ENCODE results near the gene ZFAND3. TPM values are rescaled to one million over a fixed set of nuclear protein-coding genes. Genes with fewer than 3 reads are reported as not detected.

ZFAND3 gene
- polyA plus RNA-seq, 1 donor from 2014 or later, result 19.7 TPM

DNA sequence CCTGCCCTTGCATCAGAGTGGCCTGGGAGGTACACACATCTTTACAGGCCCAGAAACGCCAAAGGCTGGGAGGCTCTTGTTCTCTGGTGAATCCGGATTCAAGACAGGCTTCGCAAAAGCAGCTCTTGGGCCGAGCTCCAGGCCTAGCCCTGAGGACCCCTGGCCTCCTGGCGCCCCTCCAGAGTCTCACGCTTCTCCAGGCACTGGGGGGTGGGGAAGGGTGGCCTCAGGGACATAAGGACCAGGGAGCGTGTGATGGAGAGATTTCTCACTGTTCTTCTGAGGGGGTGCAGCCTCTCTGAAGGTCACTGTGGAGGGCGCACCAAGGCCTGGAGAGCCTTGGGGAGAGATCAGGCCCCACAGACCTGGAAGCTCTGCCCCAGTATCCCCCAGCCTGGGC is 349.2 kb downstream of the ZFAND3 start:
- TF ChIP-seq, protein P1, sequence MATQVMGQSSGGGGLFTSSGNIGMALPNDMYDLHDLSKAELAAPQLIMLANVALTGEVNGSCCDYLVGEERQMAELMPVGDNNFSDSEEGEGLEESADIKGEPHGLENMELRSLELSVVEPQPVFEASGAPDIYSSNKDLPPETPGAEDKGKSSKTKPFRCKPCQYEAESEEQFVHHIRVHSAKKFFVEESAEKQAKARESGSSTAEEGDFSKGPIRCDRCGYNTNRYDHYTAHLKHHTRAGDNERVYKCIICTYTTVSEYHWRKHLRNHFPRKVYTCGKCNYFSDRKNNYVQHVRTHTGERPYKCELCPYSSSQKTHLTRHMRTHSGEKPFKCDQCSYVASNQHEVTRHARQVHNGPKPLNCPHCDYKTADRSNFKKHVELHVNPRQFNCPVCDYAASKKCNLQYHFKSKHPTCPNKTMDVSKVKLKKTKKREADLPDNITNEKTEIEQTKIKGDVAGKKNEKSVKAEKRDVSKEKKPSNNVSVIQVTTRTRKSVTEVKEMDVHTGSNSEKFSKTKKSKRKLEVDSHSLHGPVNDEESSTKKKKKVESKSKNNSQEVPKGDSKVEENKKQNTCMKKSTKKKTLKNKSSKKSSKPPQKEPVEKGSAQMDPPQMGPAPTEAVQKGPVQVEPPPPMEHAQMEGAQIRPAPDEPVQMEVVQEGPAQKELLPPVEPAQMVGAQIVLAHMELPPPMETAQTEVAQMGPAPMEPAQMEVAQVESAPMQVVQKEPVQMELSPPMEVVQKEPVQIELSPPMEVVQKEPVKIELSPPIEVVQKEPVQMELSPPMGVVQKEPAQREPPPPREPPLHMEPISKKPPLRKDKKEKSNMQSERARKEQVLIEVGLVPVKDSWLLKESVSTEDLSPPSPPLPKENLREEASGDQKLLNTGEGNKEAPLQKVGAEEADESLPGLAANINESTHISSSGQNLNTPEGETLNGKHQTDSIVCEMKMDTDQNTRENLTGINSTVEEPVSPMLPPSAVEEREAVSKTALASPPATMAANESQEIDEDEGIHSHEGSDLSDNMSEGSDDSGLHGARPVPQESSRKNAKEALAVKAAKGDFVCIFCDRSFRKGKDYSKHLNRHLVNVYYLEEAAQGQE (IDR thresholded peaks at IDR 0.05; ENCODE audit: borderline replicate concordance), result no peak
- TF ChIP-seq SMC3 (conservative IDR thresholded peaks at IDR 0.05; ENCODE audit: poor library complexity) (no peak), RAD21 (conservative IDR thresholded peaks at IDR 0.05) (no peak)
- H3K4me3 ChIP-seq (ENCODE audit: low read length), result no peak overlapping the region
- H3K9me2 ChIP-seq (ENCODE audit: insufficient read depth, low read length), result no peaks in the 10 kb centered on the region
- no peaks in the 10 kb centered on the region for H3K9me3 ChIP-seq (ENCODE audit: low read length)
- no peak overlapping the region for H3K27ac ChIP-seq (ENCODE audit: low read length)
- H2AFZ ChIP-seq (ENCODE audit: low read depth, low read length), result no peak overlapping the region
- no peak overlapping the region for H3K9ac ChIP-seq (ENCODE audit: low read length)
- H3K79me2 ChIP-seq (replicated peaks; ENCODE audit: insufficient read depth, low read length), result no peaks in the 10 kb centered on the region
- no peaks in the 10 kb centered on the region for H3F3A ChIP-seq (ENCODE audit: insufficient read depth, low read length, poor library complexity, severe bottlenecking)
- no peak overlapping the region for H3K4me2 ChIP-seq (ENCODE audit: low read length)
- no peaks in the 10 kb centered on the region for H4K20me1 ChIP-seq (ENCODE audit: insufficient read depth)
- no peaks in the 10 kb centered on the region for H3K36me3 ChIP-seq (ENCODE audit: insufficient read depth, low read length)
- no peaks in the 10 kb centered on the region for H3K27me3 ChIP-seq (ENCODE audit: insufficient read depth, low read depth, low read length)

DNA sequence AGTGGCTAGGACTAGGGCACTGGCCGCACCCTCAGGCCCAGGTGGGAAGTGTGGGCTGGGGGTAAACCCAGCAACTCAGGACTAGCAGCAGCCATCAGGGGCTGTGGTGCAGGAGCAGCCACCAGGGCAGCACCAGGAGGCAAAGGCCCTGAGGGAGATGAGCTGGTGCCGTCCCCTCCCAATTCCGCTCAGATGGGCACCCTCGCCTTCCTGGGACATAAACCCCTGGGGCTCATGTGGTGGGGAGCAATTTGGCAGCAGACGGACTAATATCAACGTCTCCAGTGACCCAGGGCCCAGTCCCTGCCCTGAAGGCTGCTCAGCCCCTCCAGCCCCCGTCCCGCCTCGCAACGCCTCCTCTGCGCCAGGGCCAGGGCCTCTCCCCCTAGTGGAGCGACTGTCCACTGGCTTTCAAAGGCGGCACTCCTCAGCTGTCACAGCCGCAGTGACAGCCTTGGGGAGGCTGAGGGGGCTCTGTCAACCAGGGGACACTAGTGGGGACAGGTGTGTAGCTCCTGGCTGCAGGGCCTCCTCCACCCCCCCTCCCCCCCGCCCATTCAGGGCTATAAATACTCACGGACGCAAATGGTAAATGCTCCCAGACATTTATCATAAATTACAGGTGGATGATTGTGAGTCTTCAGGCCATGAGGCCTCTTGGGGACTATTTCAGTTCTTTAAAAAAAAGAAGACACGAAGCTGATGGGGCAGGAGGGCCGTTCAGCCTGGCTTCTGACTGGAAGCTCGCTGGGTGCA is 349.9 kb downstream of the ZFAND3 start:
- no peaks in the 10 kb centered on the region for H3K79me2 ChIP-seq (replicated peaks; ENCODE audit: insufficient read depth, low read length)
- no peaks in the 10 kb centered on the region for H3K27me3 ChIP-seq (ENCODE audit: insufficient read depth, low read depth, low read length)
- no peak overlapping the region for H3K4me3 ChIP-seq (ENCODE audit: low read length)
- no peaks in the 10 kb centered on the region for H3K36me3 ChIP-seq (ENCODE audit: insufficient read depth, low read length)
- no peaks in the 10 kb centered on the region for H3K9me3 ChIP-seq (ENCODE audit: low read length)
- no peaks in the 10 kb centered on the region for H3F3A ChIP-seq (ENCODE audit: insufficient read depth, low read length, poor library complexity, severe bottlenecking)
- no peak overlapping the region for H3K9ac ChIP-seq (ENCODE audit: low read length)
- no peak overlapping the region for H2AFZ ChIP-seq (ENCODE audit: low read depth, low read length)
- H4K20me1 ChIP-seq (ENCODE audit: insufficient read depth), result no peaks in the 10 kb centered on the region
- no peak for TF ChIP-seq EZH2 (IDR thresholded peaks at IDR 0.05; ENCODE audit: borderline replicate concordance, insufficient read depth, low read length, poor library complexity, severe bottlenecking)
- H3K27ac ChIP-seq (ENCODE audit: low read length), result no peak overlapping the region
- no peaks in the 10 kb centered on the region for H3K9me2 ChIP-seq (ENCODE audit: insufficient read depth, low read length)
- H3K4me2 ChIP-seq (ENCODE audit: low read length), result no peak overlapping the region

DNA sequence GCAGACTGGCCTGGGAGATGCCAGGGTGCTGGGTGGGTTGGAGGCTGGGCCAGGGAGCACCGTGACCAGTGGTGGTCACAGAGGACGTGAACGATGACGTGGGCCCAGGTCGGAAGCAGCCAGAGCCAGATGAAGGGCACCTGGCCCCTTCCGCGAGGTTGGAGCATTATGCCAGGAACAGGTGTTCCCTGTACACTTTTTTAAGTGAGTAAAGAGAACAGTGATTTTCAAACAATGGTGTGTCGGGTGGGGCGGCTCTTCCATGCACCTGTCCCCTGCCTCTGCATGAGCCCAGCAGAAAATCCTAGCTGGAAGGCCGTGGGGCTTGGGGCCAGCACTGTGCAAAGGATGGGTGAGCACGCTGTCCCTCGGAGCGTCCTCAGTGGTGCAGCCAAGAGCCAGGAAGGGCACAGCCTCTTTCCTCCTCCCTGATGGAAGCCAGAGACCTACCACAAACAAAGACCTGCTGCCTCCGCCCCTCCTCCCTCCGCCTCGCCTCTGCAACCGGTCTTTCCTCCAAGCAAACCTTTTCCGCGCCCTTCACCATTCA is 350.5 kb downstream of the ZFAND3 start:
- no peak overlapping the region for H2AFZ ChIP-seq (ENCODE audit: low read depth, low read length)
- H3K9ac ChIP-seq (ENCODE audit: low read length), result no peak overlapping the region
- H3K27me3 ChIP-seq (ENCODE audit: insufficient read depth, low read depth, low read length), result no peaks in the 10 kb centered on the region
- TF ChIP-seq SMC3 (conservative IDR thresholded peaks at IDR 0.05; ENCODE audit: poor library complexity), result no peak
- no peak for TF ChIP-seq TAF1 (IDR thresholded peaks at IDR 0.05; ENCODE audit: low read depth)
- TF ChIP-seq MXI1 (conservative IDR thresholded peaks at IDR 0.05; ENCODE audit: poor library complexity, severe bottlenecking), result no peak
- no peak for TF ChIP-seq RAD21 (conservative IDR thresholded peaks at IDR 0.05)
- TF ChIP-seq EP300 (conservative IDR thresholded peaks at IDR 0.05; ENCODE audit: poor library complexity, severe bottlenecking), result no peak
- TF ChIP-seq, protein P1 (IDR thresholded peaks at IDR 0.05; ENCODE audit: borderline replicate concordance), result no peak
- TF ChIP-seq, protein P2, sequence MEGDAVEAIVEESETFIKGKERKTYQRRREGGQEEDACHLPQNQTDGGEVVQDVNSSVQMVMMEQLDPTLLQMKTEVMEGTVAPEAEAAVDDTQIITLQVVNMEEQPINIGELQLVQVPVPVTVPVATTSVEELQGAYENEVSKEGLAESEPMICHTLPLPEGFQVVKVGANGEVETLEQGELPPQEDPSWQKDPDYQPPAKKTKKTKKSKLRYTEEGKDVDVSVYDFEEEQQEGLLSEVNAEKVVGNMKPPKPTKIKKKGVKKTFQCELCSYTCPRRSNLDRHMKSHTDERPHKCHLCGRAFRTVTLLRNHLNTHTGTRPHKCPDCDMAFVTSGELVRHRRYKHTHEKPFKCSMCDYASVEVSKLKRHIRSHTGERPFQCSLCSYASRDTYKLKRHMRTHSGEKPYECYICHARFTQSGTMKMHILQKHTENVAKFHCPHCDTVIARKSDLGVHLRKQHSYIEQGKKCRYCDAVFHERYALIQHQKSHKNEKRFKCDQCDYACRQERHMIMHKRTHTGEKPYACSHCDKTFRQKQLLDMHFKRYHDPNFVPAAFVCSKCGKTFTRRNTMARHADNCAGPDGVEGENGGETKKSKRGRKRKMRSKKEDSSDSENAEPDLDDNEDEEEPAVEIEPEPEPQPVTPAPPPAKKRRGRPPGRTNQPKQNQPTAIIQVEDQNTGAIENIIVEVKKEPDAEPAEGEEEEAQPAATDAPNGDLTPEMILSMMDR (IDR thresholded peaks at IDR 0.05; ENCODE audit: poor library complexity, severe bottlenecking), result no peak
- TF ChIP-seq EZH2 (IDR thresholded peaks at IDR 0.05; ENCODE audit: borderline replicate concordance, insufficient read depth, low read length, poor library complexity, severe bottlenecking), result no peak
- no peak for TF ChIP-seq POLR2AphosphoS5 (IDR thresholded peaks at IDR 0.05)
- H3K36me3 ChIP-seq (ENCODE audit: insufficient read depth, low read length), result no peaks in the 10 kb centered on the region
- no peaks in the 10 kb centered on the region for H4K20me1 ChIP-seq (ENCODE audit: insufficient read depth)
- H3K9me2 ChIP-seq (ENCODE audit: insufficient read depth, low read length), result no peaks in the 10 kb centered on the region
- no peaks in the 10 kb centered on the region for H3F3A ChIP-seq (ENCODE audit: insufficient read depth, low read length, poor library complexity, severe bottlenecking)
- no peak overlapping the region for H3K4me2 ChIP-seq (ENCODE audit: low read length)
- H3K27ac ChIP-seq (ENCODE audit: low read length), result no peak overlapping the region
- H3K79me2 ChIP-seq (replicated peaks; ENCODE audit: insufficient read depth, low read length), result no peaks in the 10 kb centered on the region
- H3K9me3 ChIP-seq (ENCODE audit: low read length), result no peaks in the 10 kb centered on the region
- no peak overlapping the region for H3K4me3 ChIP-seq (ENCODE audit: low read length)

Measured in neural cell (in vitro differentiated cells).